ENCODE results near the gene CLEC3B. TPM values are rescaled to one million over a fixed set of nuclear protein-coding genes. Genes with fewer than 3 reads are reported as not detected.
A peak's percentile ranks its signal among the peaks of the same experiment; 100 is the strongest.
"Not testable (repeated sequence)": the region's sequence is repeated elsewhere in the genome, so short reads cannot be mapped to it uniquely, and the experiment has no call there.

The CLEC3B gene
- total RNA-seq, 2 experiments from 2014 or later = not detected

GRCh38 chr3:45067486-45067885, 41.4 kb downstream of the CLEC3B start:
- intact Hi-C loops (cut with DNase I, micrococcal nuclease) = no loop called here

GRCh38 chr3:45067941-45068340, 41.8 kb downstream of the CLEC3B start:
- ATAC-seq (no peak), DNase-seq (no peak)
- no peaks in the 10 kb centered on the region for H3K36me3 Mint-ChIP-seq (ENCODE audit: low read depth)
- no peaks in the 10 kb centered on the region for H3K9me3 Mint-ChIP-seq (ENCODE audit: low read depth)
- H3K27ac Mint-ChIP-seq = no peak overlapping the region
- H3K4me3 Mint-ChIP-seq = no peak overlapping the region
- peaks cover 30% of the 10 kb centered on the region for H3K4me1 Mint-ChIP-seq
- intact Hi-C loops (cut with DNase I, micrococcal nuclease) = no loop called here
- H3K27me3 Mint-ChIP-seq = peaks cover 2% of the 10 kb centered on the region
- POLR2A ChIA-PET = no interaction called here
- CTCF ChIA-PET = interaction anchor here (0.6 to 4.3 kb wide), 2 partner anchors 26 to 592 kb away, joined by 4 to 20 read pairs; no protein-coding TSS in a partner anchor

More at GRCh38 chr3:45067486-45067885, 41.4 kb downstream of the CLEC3B start:
- no peaks in the 10 kb centered on the region for H3K36me3 Mint-ChIP-seq (ENCODE audit: low read depth)
- ATAC-seq (no peak), DNase-seq (no peak)
- POLR2A ChIA-PET = no interaction called here
- CTCF ChIA-PET = interaction anchor here (0.6 to 4.3 kb wide), 2 partner anchors 26 to 592 kb away, joined by 4 to 20 read pairs; no protein-coding TSS in a partner anchor
- no peaks in the 10 kb centered on the region for H3K9me3 Mint-ChIP-seq (ENCODE audit: low read depth)
- no peak overlapping the region for H3K4me3 Mint-ChIP-seq
- peaks cover 30% of the 10 kb centered on the region for H3K4me1 Mint-ChIP-seq
- H3K27ac Mint-ChIP-seq = no peak overlapping the region
- peaks cover 2% of the 10 kb centered on the region for H3K27me3 Mint-ChIP-seq

DNA sequence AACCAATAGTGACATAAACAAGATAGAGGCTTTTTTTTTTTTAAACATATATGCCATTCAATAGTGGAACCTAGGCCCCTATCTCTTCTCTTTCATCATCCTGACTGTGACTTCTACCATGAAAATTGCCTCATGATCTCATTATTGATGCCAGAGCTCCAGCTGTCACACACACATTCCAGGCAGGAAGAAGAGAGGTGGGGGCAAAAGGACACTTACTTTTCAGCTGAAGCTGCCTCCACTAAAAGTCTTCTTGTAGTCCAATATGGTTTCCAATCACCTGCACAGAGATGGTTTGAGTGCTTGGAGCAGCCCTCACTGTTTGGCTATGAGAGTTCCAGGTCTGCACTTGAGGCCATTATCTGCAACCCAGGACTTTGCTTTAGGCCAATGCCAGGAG, 45.0 kb downstream of the CLEC3B start:
- H3K27ac Mint-ChIP-seq = no peak overlapping the region
- H3K4me1 Mint-ChIP-seq = peaks cover 14% of the 10 kb centered on the region
- ATAC-seq = no peak
- H3K9me3 Mint-ChIP-seq (ENCODE audit: low read depth) = no peaks in the 10 kb centered on the region
- POLR2A ChIA-PET = no interaction called here
- H3K36me3 Mint-ChIP-seq (ENCODE audit: low read depth) = no peaks in the 10 kb centered on the region
- H3K4me3 Mint-ChIP-seq = no peak overlapping the region
- intact Hi-C loops (cut with DNase I, micrococcal nuclease) = no loop called here
- DNase-seq = no peak
- H3K27me3 Mint-ChIP-seq = peaks cover 10% of the 10 kb centered on the region
- CTCF ChIA-PET = interaction anchor here (0.8 kb wide), 1 partner anchor 29 kb away, joined by 3 read pairs; no protein-coding TSS in a partner anchor

- ChIA-PET CTCF (interaction anchor here (0.5 kb wide), 1 partner anchor 429 kb away, joined by 3 read pairs; no protein-coding TSS in a partner anchor), POLR2A (interaction anchor here (0.6 kb wide), 1 partner anchor 13 kb away, joined by 3 read pairs; no protein-coding TSS in a partner anchor)
- Mint-ChIP-seq H3K27ac (no peak overlapping the region), H3K9me3 (ENCODE audit: low read depth) (no peaks in the 10 kb centered on the region), H3K27me3 (peaks cover 8% of the 10 kb centered on the region), H3K4me1 (peaks cover 5% of the 10 kb centered on the region), H3K4me3 (no peak overlapping the region), H3K36me3 (ENCODE audit: low read depth) (no peaks in the 10 kb centered on the region)
- DNase-seq (no peak), ATAC-seq (no peak)
- intact Hi-C loops (cut with DNase I, micrococcal nuclease) = no loop called here
These were observed 49.9 kb downstream of the CLEC3B start for GRCh38 chr3:45075821-45076625.

DNA sequence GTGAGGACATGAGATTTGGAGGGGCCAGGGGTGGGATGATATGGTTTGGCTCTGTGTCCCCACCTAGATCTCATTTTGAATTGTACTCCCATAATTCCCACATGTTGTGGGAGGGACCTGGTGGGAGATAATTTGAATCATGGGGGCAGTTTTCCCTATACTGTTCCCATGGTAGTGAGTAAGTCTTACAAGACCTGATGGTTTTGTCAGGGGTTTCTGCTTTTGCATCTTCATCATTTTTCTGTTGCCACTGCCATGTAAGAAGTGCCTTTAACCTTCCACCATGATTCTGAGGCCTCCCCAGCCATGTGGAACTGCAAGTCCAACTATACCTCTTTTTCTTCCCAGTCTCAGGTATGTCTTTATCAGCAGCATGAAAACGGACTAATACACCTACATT, 52.2 kb downstream of the CLEC3B start:
- H3K4me1 Mint-ChIP-seq; H3K4me3 Mint-ChIP-seq; DNase-seq; H3K27me3 Mint-ChIP-seq; intact Hi-C loops (cut with DNase I, micrococcal nuclease); POLR2A ChIA-PET; CTCF ChIA-PET; H3K36me3 Mint-ChIP-seq (ENCODE audit: low read depth); H3K9me3 Mint-ChIP-seq (ENCODE audit: low read depth); H3K27ac Mint-ChIP-seq; ATAC-seq: not testable (repeated sequence)

DNA sequence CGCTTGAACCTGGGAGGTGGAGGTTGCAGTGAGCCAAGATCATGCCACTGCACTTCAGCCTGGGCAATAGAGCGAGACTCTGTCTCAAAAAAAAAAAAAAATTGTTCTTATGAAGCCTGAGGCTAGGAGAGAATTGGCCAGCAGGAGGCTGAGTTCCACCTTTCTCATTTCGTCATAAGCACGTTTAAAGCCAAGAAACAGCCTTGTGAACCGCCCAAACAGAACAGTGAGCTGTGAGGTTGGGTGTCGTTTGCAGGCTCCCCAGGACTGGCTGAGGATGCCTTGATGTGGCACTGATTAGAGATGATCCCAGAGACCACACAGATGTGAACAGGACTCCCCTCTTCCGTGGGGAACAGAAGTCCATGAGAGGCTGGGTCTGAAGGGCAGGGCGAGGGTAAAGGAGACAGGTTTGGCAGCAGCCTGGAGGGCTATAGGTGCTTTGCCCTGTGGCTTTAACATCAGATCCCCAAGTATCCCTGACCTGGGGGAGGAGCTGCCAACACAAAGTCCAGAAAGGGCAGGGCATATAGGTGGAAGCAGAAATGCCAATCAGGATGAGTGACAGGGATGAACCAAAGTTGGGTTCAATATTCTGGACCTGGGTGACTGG, 52.9 kb downstream of the CLEC3B start:
- Mint-ChIP-seq H3K4me3 (no peak overlapping the region), H3K36me3 (ENCODE audit: low read depth) (no peaks in the 10 kb centered on the region), H3K4me1 (peaks cover 5% of the 10 kb centered on the region), H3K27ac (no peak overlapping the region), H3K9me3 (ENCODE audit: low read depth) (no peaks in the 10 kb centered on the region), H3K27me3 (peaks cover 3% of the 10 kb centered on the region)
- DNase-seq = peak; percentile 26
- ChIA-PET POLR2A (no interaction called here), CTCF (interaction anchor here (0.6 to 1.4 kb wide), 5 partner anchors 10 to 131 kb away, joined by 3 to 5 read pairs (median 4); no protein-coding TSS in a partner anchor)
- ATAC-seq = no peak
- intact Hi-C loops (cut with DNase I, micrococcal nuclease) = no loop called here

GRCh38 chr3:45079715-45080114, 53.6 kb downstream of the CLEC3B start:
- no peak overlapping the region for H3K4me3 Mint-ChIP-seq
- no peaks in the 10 kb centered on the region for H3K27me3 Mint-ChIP-seq
- H3K4me1 Mint-ChIP-seq = peaks cover 5% of the 10 kb centered on the region
- ChIA-PET POLR2A (no interaction called here), CTCF (interaction anchor here (0.6 to 1.4 kb wide), 7 partner anchors 9 to 192 kb away, joined by 3 to 5 read pairs (median 3); partner anchors contain the start of genes EXOSC7 and ZDHHC3)
- no peak for ATAC-seq
- H3K36me3 Mint-ChIP-seq (ENCODE audit: low read depth) = no peaks in the 10 kb centered on the region
- H3K27ac Mint-ChIP-seq = no peak overlapping the region
- intact Hi-C loops (cut with DNase I, micrococcal nuclease) = no loop called here
- no peaks in the 10 kb centered on the region for H3K9me3 Mint-ChIP-seq (ENCODE audit: low read depth)
- no peak for DNase-seq

DNA sequence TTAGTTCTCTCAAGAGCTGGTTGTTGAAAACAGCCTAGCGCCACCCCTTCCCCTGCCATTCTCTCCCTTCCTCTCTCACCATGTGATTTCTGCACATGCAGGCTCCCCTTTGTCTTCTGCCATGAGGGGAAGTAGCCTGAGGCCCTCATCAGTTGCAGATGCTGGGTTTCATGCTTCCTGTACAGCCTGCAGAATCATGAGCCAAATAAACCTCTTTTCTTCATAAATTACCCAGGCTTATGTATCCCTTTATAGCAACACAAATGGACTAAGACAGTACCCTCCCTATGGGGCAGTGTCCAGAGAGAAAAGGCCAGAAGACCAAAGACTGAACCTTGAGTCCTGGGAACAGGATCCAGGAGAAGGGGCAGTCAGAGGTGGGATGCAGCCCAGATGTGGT, 54.7 kb downstream of the CLEC3B start:
- Mint-ChIP-seq H3K27ac (no peak overlapping the region), H3K4me1 (peaks cover 5% of the 10 kb centered on the region), H3K9me3 (ENCODE audit: low read depth) (no peaks in the 10 kb centered on the region), H3K36me3 (ENCODE audit: low read depth) (no peaks in the 10 kb centered on the region), H3K27me3 (no peaks in the 10 kb centered on the region), H3K4me3 (no peak overlapping the region)
- DNase-seq = no peak
- ChIA-PET CTCF (interaction anchor here (0.7 kb wide), 1 partner anchor 32 kb away, joined by 3 read pairs; no protein-coding TSS in a partner anchor), POLR2A (no interaction called here)
- intact Hi-C loops (cut with DNase I, micrococcal nuclease) = no loop called here
- ATAC-seq = no peak

DNA sequence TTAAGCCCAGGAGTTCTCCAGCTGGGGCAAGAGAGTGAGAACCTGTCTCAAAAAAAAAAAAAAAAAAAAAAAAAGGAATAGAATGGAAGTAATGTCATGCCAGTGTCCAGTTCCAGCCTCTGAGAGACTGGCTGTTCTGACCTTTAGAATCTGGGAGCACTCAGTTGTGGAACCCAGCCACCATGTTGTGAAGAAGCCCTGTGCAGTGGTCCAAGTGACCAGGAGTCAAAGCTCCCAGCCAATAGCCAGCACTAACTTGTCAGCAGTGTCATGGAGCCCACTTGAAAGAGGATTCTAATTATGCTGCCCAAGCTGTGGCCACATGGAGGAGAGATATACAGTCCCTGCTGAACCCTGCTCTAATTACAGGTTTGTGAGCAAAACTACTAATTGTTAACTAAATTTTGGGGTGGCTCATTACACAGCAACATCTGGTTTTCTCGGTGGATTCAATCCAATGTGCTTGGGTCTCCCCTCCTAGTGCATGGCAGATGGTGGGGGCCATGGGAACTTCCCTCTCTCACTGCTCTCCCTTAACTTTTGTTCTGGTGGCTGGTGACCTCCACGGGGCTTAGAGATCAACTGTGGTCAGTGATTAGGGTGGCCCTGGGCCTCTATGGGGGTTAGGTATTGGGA, 55.5 kb downstream of the CLEC3B start:
- ChIA-PET CTCF (no interaction called here), POLR2A (no interaction called here)
- Mint-ChIP-seq H3K27ac (no peak overlapping the region), H3K27me3 (no peaks in the 10 kb centered on the region), H3K36me3 (ENCODE audit: low read depth) (no peaks in the 10 kb centered on the region), H3K4me1 (peaks cover 5% of the 10 kb centered on the region), H3K9me3 (ENCODE audit: low read depth) (no peaks in the 10 kb centered on the region), H3K4me3 (no peak overlapping the region)
- ATAC-seq = no peak
- intact Hi-C loops (cut with DNase I, micrococcal nuclease) = no loop called here
- DNase-seq = no peak

DNA sequence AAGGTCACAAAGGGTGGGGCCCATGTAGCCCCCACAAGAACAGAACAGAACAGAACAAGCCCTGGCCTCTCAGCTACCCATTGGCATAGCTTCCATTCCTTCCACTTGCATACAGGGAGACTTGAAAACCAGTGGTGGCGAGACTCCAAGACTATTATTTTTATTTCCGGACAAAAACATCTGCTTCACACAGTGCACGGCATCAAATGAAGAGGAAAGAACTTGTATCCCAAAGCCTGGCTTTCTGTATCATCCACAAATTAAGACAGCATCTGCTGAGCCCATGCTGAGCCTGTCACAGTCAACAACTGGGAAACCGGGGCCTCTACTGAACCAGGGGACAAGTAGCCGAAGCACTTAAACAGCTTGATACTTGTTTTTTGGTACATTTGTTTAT, 56.0 kb downstream of the CLEC3B start:
- ChIA-PET POLR2A (no interaction called here), CTCF (no interaction called here)
- Mint-ChIP-seq H3K27ac (no peak overlapping the region), H3K36me3 (ENCODE audit: low read depth) (no peaks in the 10 kb centered on the region), H3K9me3 (ENCODE audit: low read depth) (no peaks in the 10 kb centered on the region), H3K4me3 (no peak overlapping the region), H3K4me1 (peaks cover 5% of the 10 kb centered on the region), H3K27me3 (no peaks in the 10 kb centered on the region)
- no peak for ATAC-seq
- DNase-seq = no peak
- intact Hi-C loops (cut with DNase I, micrococcal nuclease) = no loop called here

DNA sequence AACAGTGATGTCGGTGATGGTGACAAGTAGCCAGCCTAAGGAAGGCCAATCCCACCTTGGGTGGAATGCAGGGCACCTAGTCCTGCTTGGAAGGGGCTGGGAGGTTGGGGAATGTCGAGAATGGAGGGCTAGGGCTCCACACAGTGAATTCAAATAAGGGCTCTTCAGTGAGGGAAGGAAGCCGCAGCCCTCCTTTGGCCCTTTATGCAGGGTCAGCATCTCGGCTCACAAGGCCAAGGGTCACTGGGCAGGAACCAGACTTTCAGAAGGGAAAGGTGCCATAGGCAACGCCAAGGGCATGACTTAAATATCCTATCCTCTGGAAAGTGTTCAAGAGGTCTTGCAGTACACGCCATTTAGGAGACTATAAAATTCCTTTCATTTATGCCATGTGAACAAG, 56.9 kb downstream of the CLEC3B start:
- ATAC-seq (no peak), DNase-seq (no peak)
- Mint-ChIP-seq H3K27ac (no peak overlapping the region), H3K27me3 (no peaks in the 10 kb centered on the region), H3K9me3 (ENCODE audit: low read depth) (no peaks in the 10 kb centered on the region), H3K4me1 (peaks cover 5% of the 10 kb centered on the region), H3K4me3 (no peak overlapping the region), H3K36me3 (ENCODE audit: low read depth) (no peaks in the 10 kb centered on the region)
- intact Hi-C loops (cut with DNase I, micrococcal nuclease) = no loop called here
- ChIA-PET POLR2A (no interaction called here), CTCF (interaction anchor here (1.4 kb wide), 1 partner anchor 42 kb away, joined by 5 read pairs; no protein-coding TSS in a partner anchor)

Data from activated CD4-positive, alpha-beta T cell treated with anti-CD3 and anti-CD28 coated beads for 36 hours (primary cell).